DMS153 treated with DMSO at 0.1 percent for 48 hours (cell line): ENCODE results near the gene CENPP.

Source experiments
- DNase-seq: peaks from one replicate; lab custom pipeline; 2025; ENCODE audit not compliant: unreplicated experiment; lab: John Stamatoyannopoulos, UW

Gene CENPP

GRCh38 chr9:92668746-92669526 lies 343.2 kb downstream of the CENPP start:
- no peak for DNase-seq

DNA sequence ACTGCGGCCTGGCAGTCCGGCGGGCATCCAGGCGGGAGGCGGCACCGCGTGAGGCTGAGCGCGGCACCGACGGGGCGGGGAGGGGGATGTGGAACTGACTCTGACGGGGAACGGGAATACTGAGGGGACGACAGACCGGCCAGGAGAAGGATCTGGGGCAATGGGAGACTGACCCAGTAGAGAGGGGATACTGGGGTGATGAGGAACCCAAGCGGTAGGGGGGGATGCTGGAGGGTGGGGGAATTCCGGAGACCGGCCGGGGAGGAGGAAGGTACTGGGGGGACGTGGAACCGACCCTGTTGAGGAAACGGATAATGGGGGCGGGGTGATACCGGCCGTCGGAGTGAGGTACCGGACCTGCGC lies 343.8 kb downstream of the CENPP start:
- no peak for DNase-seq
